ENCODE data around the gene PIK3R4. TPM values are rescaled to one million over a fixed set of nuclear protein-coding genes. Genes with fewer than 3 reads are reported as not detected.

The PIK3R4 gene
- total RNA-seq, 4 donors from 2014 or later: 14.0 to 25.0 (median 17.7) TPM

DNA sequence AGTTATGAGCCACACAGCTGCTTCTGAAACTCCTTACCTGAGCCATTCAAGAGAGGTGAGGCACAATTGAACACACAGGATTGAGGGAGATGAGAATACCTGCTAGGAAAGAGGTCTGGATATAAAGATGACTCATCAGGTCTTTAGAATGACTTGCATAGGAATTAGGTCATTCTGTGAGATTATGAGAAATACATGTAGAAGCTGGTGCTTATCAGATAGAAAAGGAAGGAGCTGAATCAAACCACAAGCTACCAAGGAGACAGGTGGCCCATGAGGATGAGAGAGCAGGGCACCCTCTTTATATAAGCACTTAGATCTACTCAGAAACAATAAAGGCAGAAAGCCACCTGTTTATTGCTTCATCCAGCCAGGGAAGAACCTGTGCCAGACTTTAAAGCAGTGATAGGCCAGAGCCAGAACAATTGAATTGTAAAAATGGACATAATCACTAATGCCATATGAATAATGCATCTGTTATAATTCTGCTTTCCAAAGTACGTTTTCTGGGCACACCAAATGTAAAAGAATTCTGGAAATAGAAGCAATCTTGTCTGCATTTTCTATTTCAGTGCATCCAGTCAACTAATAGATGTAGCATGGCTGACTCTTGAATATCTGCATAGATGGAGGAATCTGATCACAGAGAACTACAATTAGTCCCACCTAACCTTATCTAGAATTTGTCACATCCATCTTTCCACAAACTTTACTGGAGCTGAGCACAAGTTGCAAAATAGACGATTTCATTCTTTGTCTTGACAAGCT is 74.9 kb downstream of the PIK3R4 start:
- Histone ChIP-seq H3K9me3 (no peaks in the 10 kb centered on the region), H3K4me3 (no peak overlapping the region), H3K27ac (no peak overlapping the region), H3K27me3 (no peaks in the 10 kb centered on the region), H3K4me1 (no peaks in the 10 kb centered on the region), H3K36me3 (peaks cover 0 to 12% of the 10 kb centered on the region in 2 donors)
- no peak for TF ChIP-seq POLR2A (IDR thresholded peaks at IDR 0.05)
- TF ChIP-seq, protein P1, sequence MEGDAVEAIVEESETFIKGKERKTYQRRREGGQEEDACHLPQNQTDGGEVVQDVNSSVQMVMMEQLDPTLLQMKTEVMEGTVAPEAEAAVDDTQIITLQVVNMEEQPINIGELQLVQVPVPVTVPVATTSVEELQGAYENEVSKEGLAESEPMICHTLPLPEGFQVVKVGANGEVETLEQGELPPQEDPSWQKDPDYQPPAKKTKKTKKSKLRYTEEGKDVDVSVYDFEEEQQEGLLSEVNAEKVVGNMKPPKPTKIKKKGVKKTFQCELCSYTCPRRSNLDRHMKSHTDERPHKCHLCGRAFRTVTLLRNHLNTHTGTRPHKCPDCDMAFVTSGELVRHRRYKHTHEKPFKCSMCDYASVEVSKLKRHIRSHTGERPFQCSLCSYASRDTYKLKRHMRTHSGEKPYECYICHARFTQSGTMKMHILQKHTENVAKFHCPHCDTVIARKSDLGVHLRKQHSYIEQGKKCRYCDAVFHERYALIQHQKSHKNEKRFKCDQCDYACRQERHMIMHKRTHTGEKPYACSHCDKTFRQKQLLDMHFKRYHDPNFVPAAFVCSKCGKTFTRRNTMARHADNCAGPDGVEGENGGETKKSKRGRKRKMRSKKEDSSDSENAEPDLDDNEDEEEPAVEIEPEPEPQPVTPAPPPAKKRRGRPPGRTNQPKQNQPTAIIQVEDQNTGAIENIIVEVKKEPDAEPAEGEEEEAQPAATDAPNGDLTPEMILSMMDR (IDR thresholded peaks at IDR 0.05 in 4 of 5, conservative IDR thresholded peaks at IDR 0.05 in 1 of 5): no peak
- no peak for DNase-seq
- in situ Hi-C loops (cut with MboI; ENCODE audit: low sequenced_read_pairs in 4 of 4): no loop called here
- no peak for ATAC-seq
- intact Hi-C loops (cut with DNase I; ENCODE audit: low total_unique reads): no loop called here

- no peak for ATAC-seq
- intact Hi-C loops (cut with DNase I; ENCODE audit: low total_unique reads) (no loop called here), in situ Hi-C loops (cut with MboI; ENCODE audit: low sequenced_read_pairs in 4 of 4) (no loop called here)
Measured at GRCh38 chr3:130669740-130670139, 76.9 kb downstream of the PIK3R4 start.

DNA sequence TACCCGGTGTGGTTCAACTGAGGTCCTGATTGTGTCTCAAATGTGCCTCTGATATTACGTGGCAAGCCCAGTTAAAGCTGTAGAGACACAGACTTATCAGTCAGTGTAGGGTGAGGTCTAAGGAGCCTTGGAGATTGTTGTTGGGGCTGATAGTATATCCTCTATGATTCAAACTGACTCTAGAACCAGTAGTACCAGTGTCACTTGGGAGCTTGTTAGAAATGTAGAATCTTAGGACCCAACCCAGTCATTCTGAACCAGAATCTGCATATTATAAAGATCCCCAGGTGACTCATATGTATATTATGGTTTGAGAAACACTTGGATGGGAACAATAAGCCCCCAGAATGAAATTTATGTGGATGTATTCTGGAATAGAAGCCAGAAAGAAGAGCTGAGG is 83.5 kb downstream of the PIK3R4 start:
- TF ChIP-seq, protein P1 (IDR thresholded peaks at IDR 0.05 in 4 of 5, conservative IDR thresholded peaks at IDR 0.05 in 1 of 5): no peak
- no peak for TF ChIP-seq POLR2A (IDR thresholded peaks at IDR 0.05)
- H3K4me3 ChIP-seq: no peak overlapping the region
- H3K36me3 ChIP-seq: no peaks in the 10 kb centered on the region
- intact Hi-C loops (cut with DNase I; ENCODE audit: low total_unique reads) (no loop called here), in situ Hi-C loops (cut with MboI; ENCODE audit: low sequenced_read_pairs in 4 of 4) (no loop called here)
- ATAC-seq: no peak
- DNase-seq: no peak
- peaks cover 0 to 16% of the 10 kb centered on the region in 2 donors for H3K4me1 ChIP-seq
- no peak overlapping the region for H3K27ac ChIP-seq
- H3K27me3 ChIP-seq: no peaks in the 10 kb centered on the region
- H3K9me3 ChIP-seq: no peaks in the 10 kb centered on the region

More at GRCh38 chr3:130669740-130670139, 76.9 kb downstream of the PIK3R4 start:
- TF ChIP-seq POLR2A (IDR thresholded peaks at IDR 0.05): no peak
- TF ChIP-seq, protein P1 (IDR thresholded peaks at IDR 0.05 in 4 of 5, conservative IDR thresholded peaks at IDR 0.05 in 1 of 5): no peak
- DNase-seq: no peak
- Histone ChIP-seq H3K27me3 (no peaks in the 10 kb centered on the region), H3K4me3 (no peak overlapping the region), H3K27ac (no peak overlapping the region), H3K36me3 (peaks cover 0 to 12% of the 10 kb centered on the region in 2 donors), H3K9me3 (no peaks in the 10 kb centered on the region), H3K4me1 (no peaks in the 10 kb centered on the region)

GRCh38 chr3:130662501-130662996 is 84.1 kb downstream of the PIK3R4 start:
- TF ChIP-seq, protein P1 (IDR thresholded peaks at IDR 0.05 in 4 of 5, conservative IDR thresholded peaks at IDR 0.05 in 1 of 5): no peak
- TF ChIP-seq POLR2A (IDR thresholded peaks at IDR 0.05): no peak
- ATAC-seq: peak in 1 of 2 donors; percentile 18
- peaks cover 0 to 16% of the 10 kb centered on the region in 2 donors for H3K4me1 ChIP-seq
- intact Hi-C loops (cut with DNase I; ENCODE audit: low total_unique reads) (no loop called here), in situ Hi-C loops (cut with MboI; ENCODE audit: low sequenced_read_pairs in 4 of 4) (no loop called here)
- no peak for DNase-seq
- no peaks in the 10 kb centered on the region for H3K9me3 ChIP-seq
- H3K4me3 ChIP-seq: no peak overlapping the region
- no peak overlapping the region for H3K27ac ChIP-seq
- no peaks in the 10 kb centered on the region for H3K27me3 ChIP-seq
- H3K36me3 ChIP-seq: no peaks in the 10 kb centered on the region
